B cell (primary cell): ENCODE results near the gene ARL14.

ENCODE experiments used
- CTCF ChIP-seq: fragments of 200-600 bp; IDR thresholded peaks from one replicate; pipeline ENCODE4 v1.8.0; 2022; ENCODE audit warnings: antibody characterized with exemption, mild to moderate bottlenecking
- EZH2 ChIP-seq: IDR thresholded peaks from 2 replicates; pipeline ENCODE4 v1.6.1; 2012; ENCODE audit warnings: borderline replicate concordance, low read depth, mild to moderate bottlenecking, moderate library complexity, low read length; ENCODE audit not compliant: insufficient read depth, poor library complexity, severe bottlenecking

- TF ChIP-seq EZH2 (no peak), CTCF (no peak)
These were observed 11.0 kb upstream of the ARL14 start for GRCh38 chr3:160665784-160666526.
